Measurements from ENCODE around the gene CORIN.
"Not testable (repeated sequence)": the region's sequence is repeated elsewhere in the genome, so short reads cannot be mapped to it uniquely, and the experiment has no call there.

CORIN gene

GRCh38 chr4:47719576-47719975 lies 118.3 kb downstream of the CORIN start:
- DNase-seq = no peak

GRCh38 chr4:47718696-47719095 lies 119.2 kb downstream of the CORIN start:
- no peak for DNase-seq

- no peak for DNase-seq
Measured at GRCh38 chr4:47717188-47717587, 120.7 kb downstream of the CORIN start.

GRCh38 chr4:47715716-47716416 lies 122.0 kb downstream of the CORIN start:
- no peak for DNase-seq

- no peak for DNase-seq
Measured at GRCh38 chr4:47714269-47714668, 123.6 kb downstream of the CORIN start.

GRCh38 chr4:47713129-47713834 lies 124.6 kb downstream of the CORIN start:
- DNase-seq = no peak

- DNase-seq = no peak
Measured at GRCh38 chr4:47711646-47712045, 126.2 kb downstream of the CORIN start.

- no peak for DNase-seq
Measured at GRCh38 chr4:47711183-47711582, 126.7 kb downstream of the CORIN start.

GRCh38 chr4:47706352-47706751 lies 131.5 kb downstream of the CORIN start:
- DNase-seq = not testable (repeated sequence)

GRCh38 chr4:47705326-47705981 lies 132.4 kb downstream of the CORIN start:
- DNase-seq = no peak

GRCh38 chr4:47704693-47705325 lies 133.1 kb downstream of the CORIN start:
- DNase-seq = no peak

GRCh38 chr4:47703956-47704355 lies 133.9 kb downstream of the CORIN start:
- DNase-seq = no peak

GRCh38 chr4:47703008-47703407 lies 134.9 kb downstream of the CORIN start:
- DNase-seq = no peak

GRCh38 chr4:47701286-47701685 lies 136.6 kb downstream of the CORIN start:
- DNase-seq = no peak

GRCh38 chr4:47698837-47699236 lies 139.0 kb downstream of the CORIN start:
- no peak for DNase-seq

GRCh38 chr4:47696823-47697222 lies 141.0 kb downstream of the CORIN start:
- DNase-seq = no peak

- DNase-seq = no peak
Measured at GRCh38 chr4:47695260-47695659, 142.6 kb downstream of the CORIN start.

GRCh38 chr4:47694322-47694721 lies 143.5 kb downstream of the CORIN start:
- DNase-seq = no peak

GRCh38 chr4:47692691-47693090 lies 145.2 kb downstream of the CORIN start:
- DNase-seq = no peak

GRCh38 chr4:47691757-47692383 lies 146.0 kb downstream of the CORIN start:
- not testable (repeated sequence) for DNase-seq

GRCh38 chr4:47690611-47691010 lies 147.3 kb downstream of the CORIN start:
- DNase-seq = no peak

GRCh38 chr4:47686294-47686872 lies 151.5 kb downstream of the CORIN start:
- no peak for DNase-seq

- DNase-seq = no peak
Measured at GRCh38 chr4:47675806-47676205, 162.1 kb downstream of the CORIN start.

Data from NCI-H2227 treated with DMSO at 0.1 percent for 48 hours (cell line).